Kidney capillary endothelial cell (primary cell): ENCODE data around the gene CLSTN1.
"Not testable (repeated sequence)": the region's sequence is repeated elsewhere in the genome, so short reads cannot be mapped to it uniquely, and the experiment has no call there.

ENCODE experiments used
- DNase-seq: peaks from one replicate; pipeline ENCODE4 v3.0.0-alpha.2; 2018; ENCODE audit warnings: low spot score

The CLSTN1 gene

GRCh38 chr1:9760824-9761223, 62.9 kb downstream of the CLSTN1 start:
- DNase-seq = no peak

- no peak for DNase-seq
These were observed 63.8 kb downstream of the CLSTN1 start for GRCh38 chr1:9759939-9760338.

GRCh38 chr1:9758559-9759121, 65.1 kb downstream of the CLSTN1 start:
- DNase-seq = no peak

GRCh38 chr1:9755441-9755995, 68.2 kb downstream of the CLSTN1 start:
- peak; percentile 2 for DNase-seq

- no peak for DNase-seq
These were observed 70.6 kb downstream of the CLSTN1 start for GRCh38 chr1:9753121-9753531.

GRCh38 chr1:9751971-9752370, 71.8 kb downstream of the CLSTN1 start:
- DNase-seq = no peak

GRCh38 chr1:9749361-9749760, 74.4 kb downstream of the CLSTN1 start:
- no peak for DNase-seq

GRCh38 chr1:9748391-9748790, 75.4 kb downstream of the CLSTN1 start:
- not testable (repeated sequence) for DNase-seq

GRCh38 chr1:9746651-9747050, 77.1 kb downstream of the CLSTN1 start:
- DNase-seq = no peak

- DNase-seq = no peak
These were observed 77.6 kb downstream of the CLSTN1 start for GRCh38 chr1:9746211-9746610.

GRCh38 chr1:9744106-9744799, 79.5 kb downstream of the CLSTN1 start:
- DNase-seq = no peak

GRCh38 chr1:9737671-9738070, 86.1 kb downstream of the CLSTN1 start:
- DNase-seq = no peak

GRCh38 chr1:9737057-9737456, 86.7 kb downstream of the CLSTN1 start:
- no peak for DNase-seq

- DNase-seq = no peak
These were observed 87.5 kb downstream of the CLSTN1 start for GRCh38 chr1:9736241-9736640.

- DNase-seq = no peak
These were observed 88.0 kb downstream of the CLSTN1 start for GRCh38 chr1:9735800-9736199.

- no peak for DNase-seq
These were observed 90.5 kb downstream of the CLSTN1 start for GRCh38 chr1:9733160-9733789.

- DNase-seq = no peak
These were observed 91.4 kb downstream of the CLSTN1 start for GRCh38 chr1:9732123-9732971.

- DNase-seq = no peak
These were observed 92.2 kb downstream of the CLSTN1 start for GRCh38 chr1:9731561-9731960.

GRCh38 chr1:9731051-9731537, 92.7 kb downstream of the CLSTN1 start:
- no peak for DNase-seq

GRCh38 chr1:9730096-9730901, 93.5 kb downstream of the CLSTN1 start:
- no peak for DNase-seq

- no peak for DNase-seq
These were observed 94.2 kb downstream of the CLSTN1 start for GRCh38 chr1:9729523-9729922.
